ENCODE measurements around the gene CD247.
A peak's percentile ranks its signal among the peaks of the same experiment; 100 is the strongest.

Gene CD247

DNA sequence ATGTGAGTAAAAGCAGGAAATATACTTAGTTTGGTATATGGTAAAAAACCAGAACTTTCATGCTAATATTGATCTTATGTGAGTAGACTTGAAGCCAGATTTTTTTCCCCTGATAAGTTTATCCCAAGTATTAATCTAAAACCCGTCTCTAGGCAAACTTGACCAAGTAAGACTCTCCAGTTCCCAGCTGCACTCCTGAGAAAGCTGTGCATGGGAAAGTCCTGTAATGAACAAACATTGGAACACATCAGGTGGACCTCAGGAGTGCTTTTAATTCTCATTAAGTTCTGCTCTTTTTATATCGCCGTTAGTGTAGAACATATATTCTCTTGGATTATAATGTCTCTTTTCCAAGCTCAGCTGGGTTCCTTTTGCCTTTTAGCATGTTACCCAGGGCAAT is 105.0 kb downstream of the CD247 start:
- DNase-seq, result no peak

DNA sequence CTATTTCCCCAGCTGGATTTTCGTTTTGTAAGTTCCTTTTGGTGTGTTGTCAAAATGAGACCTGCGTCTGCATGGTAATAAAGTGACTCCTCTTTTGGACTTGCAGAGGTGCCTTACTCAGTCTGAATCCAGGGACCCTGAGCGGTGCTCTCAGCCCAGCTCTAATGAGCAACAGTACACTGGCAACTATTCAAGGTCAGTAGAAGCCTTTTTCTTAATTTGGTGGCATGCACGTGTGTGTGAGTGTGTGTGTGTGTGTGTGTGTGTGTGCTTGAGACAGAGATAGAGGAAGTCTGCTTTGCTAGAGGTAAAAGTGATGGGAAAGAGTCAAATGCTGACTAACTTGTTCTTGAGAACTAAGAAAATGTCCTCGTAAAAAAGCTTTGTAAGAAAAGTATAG is 105.4 kb downstream of the CD247 start:
- DNase-seq, result no peak

DNA sequence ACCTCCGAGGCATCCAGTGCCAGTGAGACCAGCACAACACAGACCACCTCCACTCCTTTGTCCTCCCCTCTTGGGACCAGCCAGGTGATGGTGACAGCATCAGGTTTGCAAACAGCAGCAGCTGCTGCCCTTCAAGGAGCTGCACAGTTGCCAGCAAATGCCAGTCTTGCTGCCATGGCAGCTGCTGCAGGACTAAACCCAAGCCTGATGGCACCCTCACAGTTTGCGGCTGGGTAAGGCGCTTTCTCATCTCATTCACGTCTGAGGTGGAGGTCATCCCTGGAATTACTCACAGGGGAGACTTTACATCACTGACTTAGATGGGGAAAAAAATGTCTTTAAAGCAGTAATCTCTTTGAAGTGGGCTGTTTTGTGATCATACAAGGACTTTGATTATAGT is 106.3 kb downstream of the CD247 start:
- no peak for DNase-seq

DNA sequence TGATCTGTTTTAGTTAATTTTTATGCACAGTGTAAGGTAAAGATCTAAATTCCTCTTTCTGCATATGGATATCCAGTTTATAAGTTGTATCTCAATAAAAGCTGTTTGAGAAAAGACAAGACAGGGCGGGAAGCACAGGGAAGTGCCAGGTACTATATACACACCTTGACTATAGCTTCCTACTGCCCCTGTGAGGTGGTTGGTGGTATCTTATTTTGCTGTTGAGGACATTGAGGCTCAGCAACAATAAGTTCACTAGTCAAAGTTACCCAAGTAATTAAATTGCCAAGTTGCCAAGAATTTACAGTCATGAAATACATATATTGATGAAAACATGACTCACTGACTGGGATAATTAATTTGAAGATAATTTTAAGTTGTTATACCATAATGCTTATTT is 109.1 kb downstream of the CD247 start:
- DNase-seq, result no peak

DNA sequence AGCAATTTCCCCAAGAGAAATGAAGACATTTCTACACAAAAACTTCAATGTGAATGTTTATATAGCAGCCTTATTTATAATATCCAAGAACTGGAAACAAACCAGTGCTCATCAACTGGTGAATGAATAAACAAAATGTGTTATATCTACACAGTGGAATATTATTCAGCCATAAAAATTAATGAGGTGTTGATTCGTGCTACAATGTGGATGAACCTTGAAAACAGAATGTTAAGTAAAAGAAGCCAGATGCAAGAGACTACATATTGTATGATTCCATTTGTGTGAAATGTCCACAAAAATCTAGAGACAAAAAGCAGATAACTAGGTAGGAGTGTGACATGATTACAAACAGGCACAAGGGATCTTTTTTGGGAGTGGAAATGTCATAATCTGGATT is 110.0 kb downstream of the CD247 start:
- DNase-seq, result no peak

DNA sequence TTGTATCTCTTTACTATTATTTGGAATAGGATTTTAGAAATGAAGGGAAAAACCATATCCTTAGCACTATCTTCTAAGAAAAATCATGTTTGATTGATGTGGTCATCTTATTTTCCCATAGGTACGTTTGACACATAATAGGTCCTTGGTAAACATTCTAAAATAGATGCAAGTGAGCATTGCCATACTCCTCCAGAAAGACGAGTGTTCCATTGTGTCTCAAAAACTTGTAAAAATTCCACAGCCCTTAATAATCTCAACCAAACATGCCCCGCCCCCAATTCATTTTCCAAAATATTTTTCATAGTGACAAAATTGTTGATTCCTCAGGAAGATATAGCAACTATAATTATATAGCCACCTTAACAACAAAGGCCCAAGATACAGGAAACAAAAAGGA is 113.4 kb downstream of the CD247 start:
- no peak for DNase-seq

DNA sequence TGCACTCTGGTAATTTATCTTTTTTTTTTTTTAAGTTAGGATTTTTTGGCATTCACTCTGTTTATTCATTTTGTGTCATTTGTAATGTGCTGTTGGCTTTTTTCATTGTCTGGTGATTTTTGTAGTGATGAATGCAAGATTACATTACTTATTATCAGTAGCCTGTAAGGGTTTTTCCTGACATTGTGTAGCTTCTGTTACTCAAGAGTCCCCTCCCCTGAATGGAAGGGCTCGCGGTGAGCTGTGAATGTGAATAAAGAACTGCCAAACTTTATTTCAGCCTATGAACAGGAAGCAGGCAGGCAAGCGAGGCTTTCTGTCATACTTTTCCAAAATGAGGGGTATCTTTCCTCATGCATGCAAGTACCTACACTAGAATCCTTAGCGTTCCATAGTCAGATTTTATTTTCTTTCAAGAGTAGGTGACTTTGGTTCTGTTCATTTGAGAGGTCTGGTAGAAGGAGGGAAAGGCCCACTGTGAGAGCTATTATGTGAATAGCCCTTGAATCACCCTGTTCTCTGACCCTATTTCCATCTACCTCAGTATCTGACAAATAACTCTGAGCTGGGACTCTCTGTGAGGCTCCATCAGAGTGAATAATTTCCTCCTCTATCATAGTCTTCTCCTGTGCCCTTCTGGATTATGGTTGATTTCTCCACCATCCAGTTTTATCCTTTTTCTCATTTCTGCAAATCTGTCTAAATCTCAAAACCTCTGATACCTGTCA is 114.0 kb downstream of the CD247 start:
- DNase-seq, result no peak

DNA sequence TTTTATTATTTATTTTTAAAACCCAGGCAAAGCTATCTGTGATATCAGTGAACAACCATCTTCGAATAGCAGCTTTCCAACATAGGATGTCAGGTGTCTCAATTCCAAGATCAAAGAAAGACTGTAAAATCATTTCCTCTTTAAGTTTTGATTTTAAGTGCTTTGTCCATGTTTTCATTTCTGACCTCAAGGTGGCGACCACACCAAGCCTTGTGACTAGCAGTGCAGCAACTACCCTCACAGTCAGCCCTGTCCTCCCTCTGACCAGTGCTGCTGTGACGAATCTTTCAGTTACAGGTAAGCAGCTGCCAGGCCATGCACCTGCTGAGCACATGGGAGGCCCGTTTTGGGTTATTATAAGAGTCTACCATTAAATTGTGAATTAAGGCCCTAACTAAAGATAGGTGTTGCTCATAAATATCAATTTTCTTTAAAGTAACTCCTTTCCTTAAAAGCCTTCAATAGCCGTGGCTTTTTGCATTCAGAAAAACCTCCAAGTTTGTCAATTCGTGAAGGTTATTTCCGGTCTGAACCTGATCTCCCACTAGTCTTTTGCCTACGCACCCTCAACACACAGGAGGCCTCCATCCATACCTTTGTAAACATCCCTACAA is 117.0 kb downstream of the CD247 start:
- peak in 2 of 14 donors; percentile 2 to 42 for DNase-seq

DNA sequence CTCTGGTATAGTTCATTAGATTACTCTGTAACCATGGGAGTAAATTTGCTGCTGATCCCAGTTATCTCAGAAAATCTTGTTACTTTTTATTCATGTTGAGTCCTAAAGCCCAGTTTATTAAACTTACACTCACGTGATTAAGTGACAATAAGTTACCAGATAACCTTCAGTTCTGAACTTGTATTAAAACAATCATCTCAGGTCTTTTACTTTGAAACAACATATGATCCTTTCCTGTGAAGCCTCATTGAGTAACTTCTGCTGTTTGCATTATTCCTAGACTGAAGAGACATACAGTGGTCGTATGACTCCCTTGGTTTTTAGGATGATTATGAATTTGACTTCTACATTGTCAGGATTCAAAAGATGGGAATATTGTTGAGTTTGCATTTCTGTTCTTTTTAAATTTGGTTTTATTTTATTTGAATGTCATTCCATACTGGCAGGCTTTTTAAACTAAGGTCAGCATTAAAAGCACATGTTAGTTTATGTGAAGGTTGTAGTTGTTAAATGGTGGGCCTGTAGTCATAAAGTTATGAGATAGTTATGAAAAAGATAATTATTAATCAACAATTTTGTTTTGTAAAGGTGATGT is 117.9 kb downstream of the CD247 start:
- no peak for DNase-seq

DNA sequence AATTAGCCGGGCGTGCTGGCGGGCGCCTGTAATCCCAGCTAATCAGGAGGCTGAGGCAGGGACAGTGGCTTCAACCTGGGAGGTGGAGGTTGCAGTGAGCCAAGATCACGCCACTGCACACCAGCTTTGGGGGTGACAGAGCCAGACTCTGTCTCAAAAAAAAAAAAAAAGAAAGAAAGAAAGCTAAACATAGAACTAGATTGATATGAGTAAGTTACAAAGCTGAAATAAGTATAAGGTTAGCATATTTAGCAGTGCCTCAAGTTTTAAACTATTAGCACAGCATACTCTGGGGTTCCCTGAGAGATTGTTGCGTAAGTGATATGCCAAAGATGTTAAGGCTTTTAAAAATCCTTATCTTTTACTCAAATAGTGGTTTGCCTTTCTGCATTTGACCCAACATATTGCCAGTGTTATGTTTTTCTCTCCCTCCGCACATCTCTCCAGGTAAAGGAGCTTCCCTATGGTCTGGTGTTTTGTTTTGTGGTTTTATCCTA is 126.1 kb downstream of the CD247 start:
- DNase-seq, result no peak

DNA sequence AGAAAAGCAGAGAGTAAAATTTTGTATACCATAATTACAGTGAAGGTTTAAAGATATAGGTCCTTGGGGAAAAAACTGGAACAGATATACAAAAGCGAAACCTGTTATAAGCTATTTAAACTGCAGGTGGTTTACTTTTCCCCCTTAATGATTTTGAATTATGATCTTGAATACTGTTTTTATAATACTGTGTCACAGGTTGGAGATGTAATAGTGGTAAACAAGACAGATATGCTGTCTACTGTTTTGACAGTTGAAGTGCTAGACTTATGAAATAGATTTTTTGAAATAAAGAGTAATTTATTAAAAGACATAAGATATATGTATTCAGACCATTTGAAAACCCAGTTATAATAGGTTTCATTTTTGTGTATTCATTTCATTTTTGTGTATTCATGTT is 129.4 kb downstream of the CD247 start:
- DNase-seq, result no peak

DNA sequence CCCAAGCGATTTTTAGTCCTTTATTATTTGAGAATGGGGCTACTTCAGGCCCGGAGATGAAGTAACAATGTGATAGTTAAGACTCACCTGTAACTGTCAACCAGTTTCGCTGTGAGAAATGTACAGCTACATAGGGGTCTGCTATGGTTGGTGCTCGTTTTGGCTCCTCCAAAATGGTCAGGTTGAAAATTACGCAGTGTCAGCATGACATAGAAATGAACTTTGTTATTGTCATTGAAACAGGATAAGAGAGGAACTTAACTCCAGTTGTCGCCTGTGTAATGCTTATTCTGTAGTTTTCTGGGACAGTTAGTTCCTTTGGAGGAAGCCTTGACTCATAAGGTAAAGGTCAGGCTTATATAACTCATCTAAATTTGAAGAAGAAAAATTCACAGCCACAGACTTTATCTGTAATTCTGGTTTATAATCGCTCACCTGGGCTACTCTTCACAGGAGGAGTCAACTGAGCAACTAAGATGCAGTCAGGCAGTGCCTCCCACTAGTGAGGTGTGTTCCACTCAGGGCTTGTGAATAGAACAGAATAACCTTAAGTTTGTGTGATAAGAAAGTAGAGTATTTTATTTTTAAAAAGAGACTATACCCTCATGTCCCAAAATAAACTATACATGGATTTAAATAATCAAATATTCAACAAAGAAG is 130.9 kb downstream of the CD247 start:
- no peak for DNase-seq

Data from C1 segment of cervical spinal cord (tissue), 14 donors.